ENCODE data around the gene FAM81A.

The FAM81A gene

GRCh38 chr15:59543721-59544547 lies 105.9 kb downstream of the FAM81A start:
- DNase-seq (ENCODE audit: low read depth), result no peak

- DNase-seq (ENCODE audit: low read depth), result no peak
Measured at GRCh38 chr15:59545573-59545972, 107.6 kb downstream of the FAM81A start.

GRCh38 chr15:59548501-59549226 lies 110.7 kb downstream of the FAM81A start:
- DNase-seq (ENCODE audit: low read depth), result no peak

GRCh38 chr15:59549301-59550185 lies 111.6 kb downstream of the FAM81A start:
- no peak for DNase-seq (ENCODE audit: low read depth)

- DNase-seq (ENCODE audit: low read depth), result no peak
Measured at GRCh38 chr15:59550530-59550929, 112.5 kb downstream of the FAM81A start.

GRCh38 chr15:59550956-59551355 lies 113.0 kb downstream of the FAM81A start:
- no peak for DNase-seq (ENCODE audit: low read depth)

- DNase-seq (ENCODE audit: low read depth), result no peak
Measured at GRCh38 chr15:59553879-59554735, 116.1 kb downstream of the FAM81A start.

- DNase-seq (ENCODE audit: low read depth), result no peak
Measured at GRCh38 chr15:59555696-59556095, 117.7 kb downstream of the FAM81A start.

GRCh38 chr15:59556380-59556779 lies 118.4 kb downstream of the FAM81A start:
- DNase-seq (ENCODE audit: low read depth), result no peak

- DNase-seq (ENCODE audit: low read depth), result no peak
Measured at GRCh38 chr15:59557581-59557980, 119.6 kb downstream of the FAM81A start.

- DNase-seq (ENCODE audit: low read depth), result no peak
Measured at GRCh38 chr15:59558851-59559250, 120.9 kb downstream of the FAM81A start.

- DNase-seq (ENCODE audit: low read depth), result no peak
Measured at GRCh38 chr15:59561547-59561946, 123.6 kb downstream of the FAM81A start.

GRCh38 chr15:59562448-59563186 lies 124.6 kb downstream of the FAM81A start:
- DNase-seq (ENCODE audit: low read depth), result no peak

GRCh38 chr15:59565299-59565698 lies 127.3 kb downstream of the FAM81A start:
- no peak for DNase-seq (ENCODE audit: low read depth)

- no peak for DNase-seq (ENCODE audit: low read depth)
Measured at GRCh38 chr15:59567324-59567723, 129.3 kb downstream of the FAM81A start.

- no peak for DNase-seq (ENCODE audit: low read depth)
Measured at GRCh38 chr15:59569477-59569876, 131.5 kb downstream of the FAM81A start.

GRCh38 chr15:59570315-59570714 lies 132.3 kb downstream of the FAM81A start:
- no peak for DNase-seq (ENCODE audit: low read depth)

GRCh38 chr15:59571606-59572005 lies 133.6 kb downstream of the FAM81A start:
- DNase-seq (ENCODE audit: low read depth), result no peak

Measured in stimulated activated CD8-positive, alpha-beta memory T cell treated with anti-CD3 and anti-CD28 coated beads, Interleukin-7, amount 100 ng/mL, for 24 hours (primary cell).